IgD-negative memory B cell (primary cell): Measurements from ENCODE around the gene ERC2. TPM values are rescaled to one million over a fixed set of nuclear protein-coding genes. Genes with fewer than 3 reads are reported as not detected.
A peak's percentile ranks its signal among the peaks of the same experiment; 100 is the strongest.

Experiments
- H3K27ac Mint-ChIP-seq, 3 donors: one replicate each; pipeline ENCODE4 v1.8.0; 2020 to 2022; ENCODE audit warnings: mild to moderate bottlenecking in 3 of 3, mixed read lengths in 3 of 3, moderate library complexity in 1 of 3
- H3K27me3 Mint-ChIP-seq: one replicate; pipeline ENCODE4 v1.8.0; 2021; ENCODE audit warnings: mixed read lengths
- H3K36me3 Mint-ChIP-seq: one replicate; pipeline ENCODE4 v1.8.0; 2020; ENCODE audit warnings: mild to moderate bottlenecking, mixed read lengths
- H3K4me1 Mint-ChIP-seq, 3 donors: one replicate each; pipeline ENCODE4 v1.8.0; 2020 to 2022; ENCODE audit warnings: mixed read lengths in 3 of 3, mild to moderate bottlenecking in 1 of 3
- H3K4me3 Mint-ChIP-seq, 4 donors: one replicate each; pipeline ENCODE4 v1.8.0; 2020 to 2022; ENCODE audit warnings: mild to moderate bottlenecking in 4 of 4, mixed read lengths in 4 of 4, moderate library complexity in 3 of 4
- H3K9me3 Mint-ChIP-seq, 3 donors: one replicate each; pipeline ENCODE4 v1.8.0; 2020 to 2021; ENCODE audit warnings: mixed read lengths in 3 of 3, mild to moderate bottlenecking in 1 of 3
- polyA plus RNA-seq: library from polyadenylated mRNA; unstranded; fragments of 300-500 nt; fragmentation: Illumina TruSeq; gene quantifications from one replicate; pipeline ENCODE4 v1.2.3, GENCODE V29; 2021

ERC2 gene
- polyA plus RNA-seq, 1 donor from 2014 or later: not detected

- Mint-ChIP-seq H3K27ac (no peak overlapping the region), H3K36me3 (no peaks in the 10 kb centered on the region), H3K9me3 (peaks cover 0 to 4% (median 0%) of the 10 kb centered on the region in 3 donors), H3K4me3 (no peak overlapping the region), H3K4me1 (peaks cover 3 to 13% (median 4%) of the 10 kb centered on the region in 3 donors), H3K27me3 (peaks cover 31% of the 10 kb centered on the region)
These were observed 976.9 kb downstream of the ERC2 start for GRCh38 chr3:55491296-55491816.

DNA sequence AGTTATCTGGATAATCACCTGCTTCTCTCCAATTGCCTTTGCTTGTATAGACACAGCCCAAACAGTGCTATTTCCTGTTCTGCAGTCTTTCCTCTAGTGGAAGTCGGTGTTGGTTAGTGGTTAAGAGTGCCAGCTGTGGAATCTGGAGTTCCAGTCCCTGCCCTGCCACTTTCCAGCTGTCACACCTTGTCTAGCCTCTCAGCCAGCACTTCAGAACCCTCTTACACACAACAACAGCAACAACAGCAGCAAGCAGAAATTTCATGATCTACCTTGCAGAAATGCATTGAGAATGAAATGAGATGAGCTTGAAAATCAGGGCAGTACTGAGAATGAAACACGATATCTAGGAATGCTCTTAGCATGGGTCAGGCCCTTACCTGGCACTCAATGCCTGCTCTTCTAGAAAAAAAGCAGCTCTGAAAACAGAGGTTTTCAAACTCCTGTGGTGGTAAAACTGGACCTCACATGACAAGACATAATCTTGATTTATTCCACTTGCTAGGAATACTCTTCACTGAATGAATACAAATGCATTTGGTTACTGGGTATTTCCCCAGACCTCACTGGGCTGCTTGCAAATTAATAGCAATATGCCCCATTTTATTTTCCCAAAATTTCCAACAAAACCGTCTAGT lies 977.9 kb downstream of the ERC2 start:
- Mint-ChIP-seq H3K9me3 (peaks cover 0 to 3% (median 3%) of the 10 kb centered on the region in 3 donors), H3K4me1 (peaks cover 10 to 20% (median 10%) of the 10 kb centered on the region in 3 donors), H3K4me3 (peak overlapping the region in 2 of 4 donors; percentile 17 to 18), H3K27ac (no peak overlapping the region), H3K36me3 (no peaks in the 10 kb centered on the region), H3K27me3 (peaks cover 38% of the 10 kb centered on the region)

GRCh38 chr3:55489798-55490132 lies 978.5 kb downstream of the ERC2 start:
- peak overlapping the region in 2 of 4 donors; percentile 48 to 54 for H3K4me3 Mint-ChIP-seq
- no peak overlapping the region for H3K27ac Mint-ChIP-seq
- peaks cover 11 to 22% (median 11%) of the 10 kb centered on the region in 3 donors for H3K4me1 Mint-ChIP-seq
- H3K9me3 Mint-ChIP-seq: peaks cover 0 to 4% (median 0%) of the 10 kb centered on the region in 3 donors
- peaks cover 40% of the 10 kb centered on the region for H3K27me3 Mint-ChIP-seq
- H3K36me3 Mint-ChIP-seq: no peaks in the 10 kb centered on the region

DNA sequence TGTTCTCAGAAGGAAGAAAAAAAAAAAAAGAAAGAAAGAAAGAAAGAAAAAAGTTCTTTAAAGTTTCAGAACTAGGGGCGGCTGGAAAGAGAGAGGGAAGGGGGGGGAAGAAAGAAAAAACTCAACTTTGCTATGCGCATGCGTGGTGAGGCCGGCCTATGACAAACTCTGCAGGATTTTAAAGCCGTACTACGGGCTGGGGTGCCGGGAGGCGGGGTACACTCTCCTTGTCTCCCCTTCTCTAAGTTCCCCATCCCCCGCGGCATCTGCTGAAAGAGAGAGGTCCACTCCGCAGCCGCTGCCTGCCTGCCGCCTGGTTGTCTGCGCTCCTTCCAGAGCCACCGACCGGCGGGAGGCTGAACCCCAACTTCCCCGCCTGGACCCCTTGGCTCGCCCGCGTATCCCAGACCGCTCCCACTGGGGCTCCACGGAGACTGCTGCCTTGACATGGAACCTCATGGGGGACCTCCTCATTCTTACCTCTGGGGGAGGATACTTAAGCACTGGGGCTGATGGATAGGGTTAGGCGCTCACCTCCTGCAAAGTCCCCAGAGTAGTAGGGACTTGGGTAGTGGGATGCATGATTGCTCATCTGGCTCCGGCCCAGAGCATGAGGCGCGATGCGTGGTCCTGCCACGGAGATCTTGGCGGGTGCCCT lies 979.7 kb downstream of the ERC2 start:
- Mint-ChIP-seq H3K27ac (no peak overlapping the region), H3K9me3 (peaks cover 0 to 5% (median 0%) of the 10 kb centered on the region in 3 donors), H3K36me3 (no peaks in the 10 kb centered on the region), H3K4me1 (peaks cover 11 to 25% (median 14%) of the 10 kb centered on the region in 3 donors), H3K4me3 (peak overlapping the region in 3 of 4 donors; percentile 50 to 89 (median 79)), H3K27me3 (peaks cover 51% of the 10 kb centered on the region)

DNA sequence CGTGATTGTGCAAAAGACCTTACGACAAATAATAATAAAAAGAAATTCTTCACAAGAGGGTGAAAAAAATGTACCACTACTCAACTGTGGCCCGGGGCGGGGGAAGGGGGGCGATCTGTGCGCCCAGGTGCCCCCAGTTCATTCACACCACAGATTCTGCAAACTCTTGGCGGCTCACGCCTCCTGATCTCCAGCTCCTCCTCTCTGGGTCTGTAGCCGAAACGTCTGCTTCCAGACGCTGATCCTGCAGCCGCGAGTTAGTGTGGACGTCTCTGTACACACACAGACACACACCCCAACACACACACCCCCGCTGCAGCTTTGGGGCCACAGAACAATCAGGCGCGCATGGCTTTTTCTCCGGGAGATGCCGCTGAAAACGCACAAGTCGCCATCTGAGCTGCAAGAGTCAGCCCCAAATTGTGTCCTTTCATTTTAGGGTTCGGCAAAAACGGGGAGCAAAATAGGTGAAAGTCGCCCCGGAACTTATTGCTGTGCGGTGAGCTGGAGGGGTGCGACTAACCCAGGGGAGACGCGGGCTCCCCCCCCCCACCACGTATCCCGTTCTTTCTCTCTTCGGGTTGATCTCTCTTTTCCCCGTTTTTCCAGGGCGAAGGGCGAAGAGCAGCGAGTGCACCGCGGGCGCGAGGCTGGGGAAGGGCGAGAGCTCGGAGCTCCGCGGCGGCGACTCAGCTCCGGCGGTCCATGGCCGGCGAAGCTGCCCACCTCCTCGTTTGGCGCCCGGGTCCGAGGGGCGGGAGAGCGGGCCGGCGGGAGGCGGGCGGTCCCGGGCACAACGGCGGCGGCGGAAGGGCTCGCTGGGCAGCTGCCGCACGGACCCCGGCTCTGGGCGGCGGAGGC lies 980.7 kb downstream of the ERC2 start:
- Mint-ChIP-seq H3K4me1 (peaks cover 11 to 30% (median 14%) of the 10 kb centered on the region in 3 donors), H3K27ac (no peak overlapping the region), H3K27me3 (peaks cover 61% of the 10 kb centered on the region), H3K9me3 (peaks cover 0 to 5% (median 0%) of the 10 kb centered on the region in 3 donors), H3K4me3 (peak overlapping the region; percentile 67 to 81 (median 72)), H3K36me3 (no peaks in the 10 kb centered on the region)

GRCh38 chr3:55486857-55487380 lies 981.3 kb downstream of the ERC2 start, which contains the start of gene WNT5A:
TSS of gene WNT5A (minus strand) at chr3:55487306. CDS start at chr3:55486985, 321 bp downstream.
- Mint-ChIP-seq H3K27ac (peak within 1 kb of the TSS in 1 of 3 donors; percentile 69), H3K36me3 (no peaks in the 10 kb centered on the region), H3K9me3 (peaks cover 0 to 5% (median 0%) of the 10 kb centered on the region in 3 donors), H3K27me3 (peaks cover 64% of the 10 kb centered on the region), H3K4me1 (peaks cover 11 to 30% (median 14%) of the 10 kb centered on the region in 3 donors), H3K4me3 (peak within 1 kb of the TSS; percentile 70 to 89 (median 79))

DNA sequence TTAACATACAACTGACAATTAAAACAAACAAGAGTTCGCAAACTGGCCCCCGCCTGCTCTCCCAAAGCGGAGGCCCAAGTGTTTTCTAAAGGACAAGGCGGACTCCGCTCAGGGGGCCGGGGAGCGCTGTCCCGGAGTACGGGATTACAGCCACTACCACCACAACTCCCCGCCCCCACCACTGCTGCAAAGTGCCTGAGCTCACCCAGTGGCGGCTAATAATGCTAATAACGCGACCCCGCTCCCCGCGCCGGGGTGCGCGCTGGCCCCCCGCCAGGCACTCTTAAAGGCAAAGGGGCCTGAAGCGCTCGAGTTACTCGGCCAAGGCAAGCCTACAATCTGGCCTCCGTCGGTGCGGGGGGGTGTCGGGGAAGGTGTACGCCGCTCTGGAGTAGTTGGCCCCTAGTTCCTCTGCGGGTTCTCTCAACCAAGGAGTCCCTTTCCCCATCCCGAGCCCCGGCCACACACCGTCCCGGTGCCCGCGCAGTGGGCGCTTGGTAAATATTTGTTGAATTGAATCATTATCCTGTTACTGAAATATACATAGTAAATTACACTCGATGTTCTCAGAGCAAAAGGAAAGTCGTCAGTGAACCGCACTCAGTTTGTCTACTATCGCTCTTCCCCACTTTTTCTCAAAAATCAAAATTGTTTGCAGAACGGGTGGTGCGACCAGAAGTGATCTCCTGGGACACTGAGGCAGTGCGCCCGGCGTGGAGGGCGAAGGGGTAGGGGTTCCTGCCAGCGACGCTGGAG lies 982.0 kb downstream of the ERC2 start:
- peaks cover 0 to 5% (median 0%) of the 10 kb centered on the region in 3 donors for H3K9me3 Mint-ChIP-seq
- H3K4me1 Mint-ChIP-seq: peaks cover 11 to 30% (median 14%) of the 10 kb centered on the region in 3 donors
- H3K27me3 Mint-ChIP-seq: peaks cover 69% of the 10 kb centered on the region
- peak overlapping the region in 1 of 3 donors; percentile 69 for H3K27ac Mint-ChIP-seq
- no peaks in the 10 kb centered on the region for H3K36me3 Mint-ChIP-seq
- peak overlapping the region; percentile 61 to 88 (median 78) for H3K4me3 Mint-ChIP-seq

GRCh38 chr3:55484801-55485791 lies 983.2 kb downstream of the ERC2 start:
- Mint-ChIP-seq H3K27ac (no peak overlapping the region), H3K9me3 (peaks cover 0 to 5% (median 0%) of the 10 kb centered on the region in 3 donors), H3K4me3 (peak overlapping the region in 3 of 4 donors; percentile 30 to 89 (median 51)), H3K36me3 (no peaks in the 10 kb centered on the region), H3K4me1 (peaks cover 11 to 30% (median 14%) of the 10 kb centered on the region in 3 donors), H3K27me3 (peaks cover 77% of the 10 kb centered on the region)

GRCh38 chr3:55484191-55484689 lies 984.0 kb downstream of the ERC2 start:
- H3K9me3 Mint-ChIP-seq: peaks cover 0 to 5% (median 0%) of the 10 kb centered on the region in 3 donors
- H3K4me3 Mint-ChIP-seq: peak overlapping the region in 2 of 4 donors; percentile 39 to 65
- no peak overlapping the region for H3K27ac Mint-ChIP-seq
- H3K27me3 Mint-ChIP-seq: peaks cover 73% of the 10 kb centered on the region
- peaks cover 11 to 30% (median 14%) of the 10 kb centered on the region in 3 donors for H3K4me1 Mint-ChIP-seq
- H3K36me3 Mint-ChIP-seq: no peaks in the 10 kb centered on the region

DNA sequence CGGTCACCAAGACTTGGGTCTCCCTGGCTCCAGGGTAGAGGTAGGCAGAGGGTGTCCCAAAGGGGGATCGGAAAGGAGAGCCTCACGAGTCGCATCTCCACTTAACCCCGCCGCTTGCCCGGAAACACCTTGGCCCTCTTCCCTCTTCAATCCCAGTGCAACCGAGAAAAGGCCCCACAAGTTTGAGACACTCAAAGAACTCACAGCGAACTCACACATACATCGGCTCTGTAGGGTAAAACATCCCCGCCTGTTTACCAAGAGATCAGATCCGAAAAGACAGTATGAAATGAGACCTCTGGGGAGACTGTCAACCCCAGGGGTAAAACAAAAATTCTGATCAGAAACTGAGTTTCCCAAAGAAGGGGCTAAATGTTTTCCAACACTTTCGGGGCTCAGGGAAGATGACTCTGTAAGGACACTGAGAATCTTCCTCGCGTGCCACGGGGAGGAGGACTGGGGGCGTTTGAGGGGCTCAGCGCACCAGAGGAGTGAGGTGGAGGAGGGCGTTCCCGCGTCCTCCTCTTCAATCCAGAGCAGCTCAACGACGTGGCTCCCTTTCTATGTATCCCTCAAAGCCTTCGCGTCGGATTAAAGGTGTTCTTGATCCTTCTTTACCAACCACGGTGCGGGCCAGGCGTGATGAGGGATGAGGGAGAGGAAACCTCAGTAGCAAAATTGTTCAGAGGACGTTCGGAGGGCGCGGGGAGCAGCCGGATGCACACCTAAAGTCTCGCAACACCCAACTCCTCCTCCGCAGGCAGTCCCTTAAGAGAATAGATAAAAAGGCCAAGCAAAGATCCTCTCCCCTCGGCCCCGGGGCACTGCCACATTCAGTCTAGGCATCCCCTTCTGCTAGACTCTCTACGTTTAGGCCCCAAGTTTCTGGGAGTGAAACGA lies 984.8 kb downstream of the ERC2 start:
- Mint-ChIP-seq H3K27me3 (peaks cover 65% of the 10 kb centered on the region), H3K27ac (no peak overlapping the region), H3K36me3 (no peaks in the 10 kb centered on the region), H3K4me3 (peak overlapping the region in 2 of 4 donors; percentile 9 to 47), H3K4me1 (peaks cover 11 to 28% (median 13%) of the 10 kb centered on the region in 3 donors), H3K9me3 (peaks cover 0 to 5% (median 0%) of the 10 kb centered on the region in 3 donors)

DNA sequence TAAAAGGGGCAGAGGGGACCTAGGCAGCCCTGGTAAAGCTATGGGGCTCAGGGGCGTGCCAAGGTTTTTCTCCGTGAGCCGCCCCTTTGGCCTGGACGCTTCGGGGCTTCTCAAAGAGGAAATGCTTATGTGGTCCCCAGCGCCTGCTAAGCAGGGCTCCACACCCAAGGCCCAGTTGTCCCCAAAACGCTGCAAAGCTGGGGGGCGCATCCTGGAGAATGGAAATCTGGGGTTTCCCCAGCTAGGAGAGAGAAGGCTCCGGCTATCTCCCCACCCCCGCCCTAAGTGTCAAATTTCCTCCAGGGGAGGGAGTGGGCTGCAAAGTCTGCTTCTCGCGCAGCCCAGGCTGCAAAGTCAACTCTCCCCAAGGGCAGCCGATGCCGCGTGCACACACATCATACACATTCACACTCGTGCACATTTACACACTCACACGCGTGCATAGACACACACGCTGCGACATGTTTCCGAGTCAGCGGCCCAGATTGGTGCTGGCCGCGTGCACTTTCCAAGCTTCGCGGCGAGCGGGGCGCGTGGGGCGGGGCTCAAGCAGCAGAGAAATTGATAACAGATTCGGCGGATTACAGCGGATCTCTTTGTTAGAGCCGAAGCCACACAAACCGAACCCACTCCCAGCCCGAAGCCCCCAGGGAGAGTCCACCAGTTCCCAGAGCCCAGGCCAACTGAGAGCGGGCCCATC lies 985.6 kb downstream of the ERC2 start:
- H3K9me3 Mint-ChIP-seq: peaks cover 0 to 7% (median 0%) of the 10 kb centered on the region in 3 donors
- peak overlapping the region in 1 of 4 donors; percentile 33 for H3K4me3 Mint-ChIP-seq
- H3K4me1 Mint-ChIP-seq: peaks cover 11 to 27% (median 13%) of the 10 kb centered on the region in 3 donors
- H3K27ac Mint-ChIP-seq: peak overlapping the region in 1 of 3 donors; percentile 39
- peaks cover 60% of the 10 kb centered on the region for H3K27me3 Mint-ChIP-seq
- no peaks in the 10 kb centered on the region for H3K36me3 Mint-ChIP-seq
